HG02571 (cell line): ENCODE measurements around the gene PLEKHA5.
"Not testable (repeated sequence)": the region's sequence is repeated elsewhere in the genome, so short reads cannot be mapped to it uniquely, and the experiment has no call there.

ENCODE experiments used
- ATAC-seq: cut with Tn5 transposase; IDR thresholded peaks from one replicate; pipeline ENCODE4 v1.9.1; 2021; ENCODE audit warnings: mild to moderate bottlenecking, moderate library complexity; ENCODE audit not compliant: unreplicated experiment

The PLEKHA5 gene

DNA sequence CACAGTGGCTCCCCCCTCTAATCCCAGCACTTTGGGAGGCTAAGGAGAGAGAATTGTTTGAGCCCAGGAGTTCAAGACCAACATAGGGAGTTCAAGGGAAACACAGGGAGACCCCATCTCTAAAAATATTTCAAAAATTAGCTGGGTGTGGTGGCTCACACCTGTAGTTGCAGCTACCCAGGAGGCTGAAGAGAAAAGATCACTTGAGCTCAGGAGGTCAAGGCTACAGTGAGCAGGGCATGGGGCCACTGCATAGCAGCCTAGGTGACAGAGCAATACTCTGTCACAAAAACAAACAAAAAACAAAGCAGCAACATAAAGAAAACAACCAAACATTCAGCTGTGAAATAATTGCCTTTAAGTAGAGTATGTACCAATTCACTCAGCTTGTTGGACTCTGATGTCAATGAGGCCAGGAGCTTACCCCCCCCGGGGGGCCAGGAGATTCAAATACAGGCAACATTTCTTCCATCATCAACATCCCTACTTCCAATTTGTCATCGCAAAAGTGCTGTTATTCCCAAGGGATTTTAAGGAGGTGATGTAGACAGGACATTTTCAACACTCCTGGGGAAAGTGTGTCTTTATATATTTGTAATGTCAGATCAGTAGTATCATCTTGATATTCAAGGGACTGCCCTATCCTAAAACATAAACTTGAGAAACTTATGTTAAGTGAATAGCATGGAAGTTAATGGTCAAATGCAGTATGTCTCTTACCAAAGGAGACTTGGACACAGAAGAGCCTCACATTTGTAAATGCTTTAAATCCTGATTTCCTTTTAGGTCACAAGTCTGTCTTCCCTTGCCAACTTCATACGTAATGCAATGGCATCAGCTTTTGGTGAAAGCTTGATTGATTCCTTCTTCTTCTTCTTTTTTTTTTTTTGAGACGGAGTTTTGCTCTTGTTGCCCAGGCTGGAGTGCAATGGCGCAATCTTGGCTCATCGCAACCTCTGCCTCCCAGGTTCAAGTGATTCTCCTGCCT, 269.1 kb downstream of the PLEKHA5 start:
- no peak for ATAC-seq

DNA sequence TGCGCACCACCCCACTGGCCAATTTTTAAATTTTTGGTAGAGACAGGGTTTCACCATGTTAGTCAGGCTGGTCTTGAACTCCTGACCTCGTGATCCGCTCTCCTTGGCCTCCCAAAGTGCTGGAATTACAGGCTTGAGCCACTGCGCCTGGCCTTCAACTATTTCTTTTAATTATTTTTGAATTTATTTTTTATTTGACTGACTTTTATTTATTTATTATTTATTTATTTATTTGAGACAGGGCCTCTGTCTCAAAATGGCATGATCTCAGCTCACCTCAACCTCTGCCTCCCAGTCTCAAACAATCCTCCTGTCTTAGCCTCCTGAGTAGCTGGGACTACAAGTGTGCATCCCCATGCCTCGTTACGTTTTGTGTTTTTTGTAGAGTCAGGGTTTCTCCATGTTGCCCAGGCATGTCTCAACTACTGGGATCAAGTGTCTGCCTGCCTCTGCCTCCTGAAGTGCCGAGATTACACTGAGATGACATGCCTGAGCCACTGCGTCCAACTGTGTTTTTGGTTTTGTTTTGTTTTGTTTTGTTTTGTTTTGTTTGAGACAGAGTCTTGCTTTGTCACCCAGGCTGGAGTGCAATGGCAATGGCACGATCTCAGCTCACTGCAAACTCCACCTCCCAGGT, 271.2 kb downstream of the PLEKHA5 start:
- ATAC-seq, result not testable (repeated sequence)

DNA sequence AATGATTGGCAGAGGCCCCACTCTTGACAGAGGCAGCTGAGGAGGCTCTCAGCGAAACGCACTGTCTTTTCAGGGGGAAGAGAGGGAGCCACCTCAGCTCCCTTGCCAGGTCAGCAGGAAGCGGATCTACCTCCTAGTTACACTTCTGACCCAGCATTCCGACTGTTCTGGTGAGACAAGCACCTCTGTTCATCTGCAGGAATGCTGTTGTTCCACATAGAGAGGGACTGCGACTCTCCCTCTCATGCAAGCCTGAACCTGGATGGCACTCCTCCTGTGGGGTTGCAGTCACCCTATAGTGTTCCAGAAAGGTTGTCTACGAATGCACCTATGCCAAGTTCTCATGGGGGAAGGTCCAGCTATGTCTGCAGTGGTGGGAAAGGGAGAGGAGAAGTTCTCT, 272.7 kb downstream of the PLEKHA5 start:
- no peak for ATAC-seq

DNA sequence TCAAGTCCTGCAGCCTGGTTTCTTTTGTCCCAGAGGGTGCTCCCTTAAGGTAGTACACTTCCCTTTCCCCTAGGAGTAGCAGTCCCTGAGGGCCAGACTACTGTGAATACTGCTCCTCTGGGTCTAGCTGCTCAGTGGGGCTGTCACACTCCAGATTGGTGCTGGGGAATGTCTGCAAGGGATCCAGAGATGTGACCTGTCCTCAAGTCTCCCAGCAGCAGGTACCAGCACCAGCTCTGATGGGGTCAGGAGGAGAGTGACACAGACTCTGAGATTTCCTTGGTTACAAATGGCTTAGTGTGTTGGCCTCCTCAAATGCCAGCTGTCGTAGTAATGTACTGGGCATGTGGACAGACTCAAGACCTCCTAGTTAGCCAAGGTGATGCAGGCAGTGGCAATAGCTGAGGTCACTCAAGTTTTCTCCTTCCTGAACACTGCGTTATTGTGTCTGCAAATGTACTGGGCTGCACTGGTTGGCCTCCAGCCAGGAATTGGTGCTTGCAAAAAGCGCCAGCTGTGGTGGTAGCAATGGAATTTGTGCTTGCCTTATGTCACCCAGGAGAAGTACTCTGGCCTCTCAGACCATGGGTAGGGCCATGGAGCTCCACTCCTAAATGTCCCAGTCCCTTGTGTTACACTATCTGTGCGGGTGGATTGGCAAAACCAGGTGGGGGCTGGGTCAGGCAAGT, 273.4 kb downstream of the PLEKHA5 start:
- no peak for ATAC-seq

DNA sequence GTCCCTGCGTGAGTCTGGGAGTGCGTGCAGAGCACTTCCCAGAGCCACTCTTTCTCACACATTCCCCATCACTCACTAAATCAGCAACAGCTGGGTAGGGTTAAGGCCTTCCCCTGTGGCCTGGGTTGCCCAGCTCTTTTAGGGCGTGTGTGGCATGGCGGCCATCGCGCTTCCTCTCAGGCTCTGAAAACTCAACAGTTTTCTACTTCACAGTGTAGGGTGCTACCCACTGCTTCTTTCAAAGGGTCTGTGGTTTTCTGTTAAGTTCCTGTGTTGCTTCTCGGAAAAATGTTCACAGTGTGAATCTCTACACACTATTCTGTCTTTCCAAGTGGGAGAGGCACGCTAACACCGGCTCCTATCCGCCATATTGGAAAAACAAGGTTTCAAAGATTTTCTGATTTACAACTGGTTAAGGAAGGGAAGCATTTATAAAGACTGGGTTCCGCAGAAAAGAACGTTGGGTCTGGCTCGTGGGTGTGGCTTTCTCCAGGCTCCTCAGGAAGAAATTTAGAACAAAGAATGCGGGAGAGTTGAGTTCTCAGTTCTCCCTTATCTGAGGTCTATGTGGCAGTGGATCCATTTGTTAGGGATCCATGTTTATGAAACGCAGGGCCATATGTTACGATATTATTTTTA, 274.8 kb downstream of the PLEKHA5 start:
- no peak for ATAC-seq

DNA sequence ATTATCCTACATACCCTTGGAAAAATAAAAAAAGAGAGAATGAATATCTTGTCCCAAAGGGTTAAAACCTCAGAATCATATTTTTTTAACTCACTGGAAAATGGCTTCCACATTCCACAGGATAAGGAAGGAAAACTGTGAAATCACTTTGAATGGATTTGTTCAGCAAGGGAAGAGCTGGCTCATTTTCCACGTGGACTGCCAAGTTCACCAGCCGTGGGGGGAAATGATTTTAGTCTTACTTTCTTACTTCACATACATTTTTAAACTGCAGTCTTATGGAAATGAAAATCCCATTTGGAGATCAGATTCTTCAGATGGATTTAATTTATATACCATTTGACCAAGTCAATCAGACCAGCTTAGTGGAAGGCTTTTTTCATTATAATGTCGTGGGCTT, 279.8 kb downstream of the PLEKHA5 start:
- no peak for ATAC-seq

DNA sequence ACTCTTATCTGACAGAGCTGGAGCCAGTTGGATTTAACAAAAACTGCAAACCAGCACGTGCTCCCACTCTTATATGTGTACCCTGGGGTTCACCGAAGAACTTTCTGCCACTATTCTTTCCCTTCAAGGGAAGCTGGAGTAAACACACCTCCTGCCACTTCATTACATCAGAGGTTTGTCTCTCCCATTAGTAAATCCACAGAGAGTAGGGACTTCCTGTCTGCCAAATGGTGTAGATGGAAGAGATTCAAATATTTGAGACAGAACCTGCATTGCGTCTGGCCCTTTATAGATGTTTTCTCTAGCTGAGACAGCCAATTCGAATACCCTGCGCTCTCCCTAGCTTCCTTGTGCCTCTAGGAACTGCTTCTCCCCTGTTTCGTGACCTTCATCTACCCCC, 280.7 kb downstream of the PLEKHA5 start:
- no peak for ATAC-seq

DNA sequence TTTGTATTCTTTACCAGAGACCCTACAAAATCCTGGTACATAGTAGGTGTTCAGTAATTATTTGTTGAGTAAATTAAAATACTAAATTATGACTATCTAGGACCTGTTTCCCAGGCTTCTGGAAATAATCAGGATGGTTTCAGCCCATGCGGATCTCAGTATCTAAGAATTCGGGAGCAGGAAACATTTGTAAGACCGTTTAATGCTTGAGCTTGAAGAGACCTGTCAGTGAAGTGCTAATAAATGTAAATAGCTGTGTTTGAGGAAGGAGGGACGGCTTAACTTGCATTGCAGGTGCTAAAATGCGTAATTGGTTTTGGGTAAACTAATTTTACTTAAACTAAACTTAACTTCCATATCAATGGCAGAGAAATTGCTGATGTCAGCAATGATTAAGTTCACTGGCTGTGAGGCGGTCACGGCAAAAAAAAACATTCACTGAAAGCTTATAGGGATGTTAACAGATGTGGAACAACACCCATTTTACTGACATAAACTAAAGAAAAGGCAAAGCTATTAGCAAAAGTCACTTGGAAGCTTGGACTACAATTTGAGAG, 281.2 kb downstream of the PLEKHA5 start:
- ATAC-seq, result no peak

DNA sequence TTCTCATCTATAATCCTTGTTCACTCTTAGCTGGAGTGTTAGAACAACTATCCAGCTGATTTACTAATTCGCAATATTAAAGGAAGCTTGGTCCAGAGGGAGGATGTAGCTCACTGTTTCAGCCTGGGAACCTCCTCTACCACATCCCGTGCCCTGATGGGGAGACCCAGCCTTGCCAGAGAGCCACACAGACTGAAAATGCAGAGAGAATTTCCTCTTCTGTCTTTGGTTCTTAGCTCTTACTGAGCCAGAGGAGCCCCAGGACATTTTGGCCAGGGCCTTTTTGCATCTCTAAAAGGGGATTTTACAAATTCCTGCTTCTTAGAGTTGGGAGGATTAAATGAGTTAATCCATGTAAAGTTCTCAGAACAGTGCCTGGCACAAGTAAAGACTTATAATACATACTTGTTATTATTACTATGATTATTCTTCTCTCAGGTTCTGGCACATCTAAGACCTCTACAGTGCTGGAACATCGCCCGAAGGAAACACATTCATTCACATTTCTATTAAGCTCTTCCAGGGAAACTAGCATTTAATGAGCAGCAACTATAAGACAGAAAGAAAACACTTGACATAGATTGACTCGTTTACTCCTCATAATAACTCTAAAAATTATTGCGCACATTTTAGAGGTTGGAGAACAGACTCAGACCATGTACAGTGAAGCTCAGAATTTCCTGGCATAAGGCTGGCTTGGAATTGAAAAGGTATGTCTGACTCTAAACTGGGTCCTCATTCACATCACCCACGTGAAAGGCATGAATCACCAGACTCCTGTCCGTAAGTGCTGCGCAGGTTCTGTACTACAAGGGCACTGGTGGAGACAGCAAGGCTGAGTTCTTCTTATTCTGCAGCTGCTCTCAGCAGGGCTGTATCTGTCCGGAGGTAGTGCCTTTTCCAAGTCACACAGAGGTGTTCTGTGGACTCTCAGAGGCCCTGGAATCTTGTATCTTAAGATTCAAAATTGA, 282.0 kb downstream of the PLEKHA5 start:
- ATAC-seq, result no peak

DNA sequence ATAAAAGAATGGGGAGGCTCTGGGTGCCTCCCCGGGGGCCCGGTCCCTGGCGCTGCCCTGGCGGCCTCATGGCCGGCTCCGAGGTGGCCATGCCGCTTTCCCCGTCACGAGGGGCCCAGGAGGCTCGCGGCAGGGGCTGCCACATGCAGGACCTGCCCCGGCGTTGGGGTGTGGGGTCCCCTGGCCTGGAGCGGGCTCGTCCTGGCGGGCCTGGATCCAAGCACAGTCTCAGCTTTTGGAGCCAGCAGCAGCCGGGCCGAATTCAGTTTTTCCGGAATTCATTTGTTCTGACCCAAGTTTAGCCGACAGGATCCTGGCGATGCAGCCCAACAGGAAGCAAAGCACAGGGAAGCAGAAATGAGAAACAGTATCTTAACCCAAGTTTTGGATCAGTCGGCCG, 283.3 kb downstream of the PLEKHA5 start:
- no peak for ATAC-seq

DNA sequence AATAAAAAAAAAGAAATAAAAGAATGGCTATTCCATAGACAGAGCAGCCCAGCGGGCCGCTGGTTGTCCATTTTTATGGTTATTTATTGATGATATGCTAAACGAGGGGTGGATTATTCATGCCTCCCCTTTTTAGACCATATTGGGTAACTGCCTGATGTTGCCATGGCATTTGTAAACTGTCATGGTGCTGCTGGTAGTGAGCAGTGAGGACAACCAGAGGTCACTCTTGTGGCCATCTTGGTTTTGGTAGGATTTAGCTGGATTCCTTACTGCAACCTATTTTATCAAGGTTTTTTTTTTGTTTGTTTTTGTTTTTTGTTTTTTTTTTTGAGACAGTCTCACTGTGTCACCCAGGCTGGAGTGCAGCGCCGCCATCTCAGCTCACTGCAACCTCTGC, 284.0 kb downstream of the PLEKHA5 start:
- not testable (repeated sequence) for ATAC-seq

DNA sequence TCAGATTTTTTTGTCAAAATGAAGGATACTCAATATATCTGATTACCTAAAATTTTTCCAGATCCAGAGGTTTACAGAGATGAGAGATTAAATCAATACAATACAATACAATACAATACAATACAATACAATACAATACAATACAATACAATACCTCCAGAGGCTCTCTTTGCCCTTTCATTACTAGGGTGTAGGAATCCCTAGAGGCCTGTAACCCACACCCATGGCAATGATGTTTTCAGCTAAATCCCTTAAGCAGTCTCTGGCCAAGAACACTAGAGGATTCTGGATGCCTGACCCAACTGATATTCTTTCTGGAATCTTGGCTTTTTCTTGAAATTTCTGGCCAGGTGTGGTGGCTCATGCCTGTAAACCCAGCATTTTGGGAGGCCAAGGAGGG, 286.0 kb downstream of the PLEKHA5 start:
- ATAC-seq, result no peak

DNA sequence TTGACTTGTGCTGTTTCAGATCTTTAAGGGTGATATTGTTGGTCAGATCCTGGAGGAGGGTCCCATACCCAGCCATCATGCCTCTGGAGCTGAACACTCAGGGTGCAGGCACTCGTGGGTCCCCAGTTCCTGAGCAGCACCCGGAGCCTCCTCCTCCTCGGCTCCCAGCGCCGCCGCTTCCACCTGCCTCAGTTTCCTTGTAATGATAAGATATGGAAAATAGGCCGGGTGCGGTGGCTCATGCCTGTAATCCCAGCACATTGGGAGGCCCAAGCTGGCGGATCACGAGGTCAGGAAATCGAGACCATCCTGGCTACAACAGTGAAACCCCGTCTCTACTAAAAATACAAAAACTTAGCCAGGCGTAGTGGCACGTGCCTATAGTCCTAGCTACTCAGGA, 289.6 kb downstream of the PLEKHA5 start:
- no peak for ATAC-seq

DNA sequence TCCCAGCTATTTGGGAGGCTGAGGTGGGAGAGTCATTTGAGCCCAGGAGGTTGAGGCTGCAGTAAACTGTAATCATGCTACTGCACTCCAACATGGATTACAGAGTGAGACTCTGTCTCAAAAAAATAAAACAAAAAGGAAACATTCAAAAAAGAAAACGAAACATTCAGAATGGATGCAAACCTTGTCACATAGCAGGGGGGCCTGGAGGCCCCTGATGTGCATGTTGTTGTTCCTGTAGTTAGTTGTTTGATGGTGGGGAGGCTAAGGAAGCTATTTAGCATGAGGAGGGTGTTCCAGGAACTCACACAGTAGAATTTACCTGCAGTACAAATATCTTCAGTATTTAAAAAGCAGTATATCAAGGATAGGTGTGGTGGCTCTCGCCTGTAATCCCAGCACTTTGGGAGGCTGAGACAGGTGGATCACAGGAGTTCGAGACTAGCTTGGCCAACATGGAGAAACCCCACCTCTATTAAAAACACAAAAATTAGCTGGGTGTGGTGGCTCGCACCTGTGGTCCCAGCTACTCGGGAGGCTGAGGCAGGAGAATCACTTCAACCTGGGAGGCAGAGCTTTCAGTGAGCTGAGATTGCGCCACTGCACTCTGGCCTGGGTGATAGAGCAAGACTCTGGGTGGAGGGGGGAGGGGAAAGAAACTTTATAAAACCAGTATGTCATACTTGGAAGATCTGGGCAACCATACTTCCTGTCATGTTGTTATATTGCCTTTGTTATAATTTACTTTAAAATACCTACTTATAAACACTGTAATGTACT, 292.2 kb downstream of the PLEKHA5 start:
- ATAC-seq, result no peak

DNA sequence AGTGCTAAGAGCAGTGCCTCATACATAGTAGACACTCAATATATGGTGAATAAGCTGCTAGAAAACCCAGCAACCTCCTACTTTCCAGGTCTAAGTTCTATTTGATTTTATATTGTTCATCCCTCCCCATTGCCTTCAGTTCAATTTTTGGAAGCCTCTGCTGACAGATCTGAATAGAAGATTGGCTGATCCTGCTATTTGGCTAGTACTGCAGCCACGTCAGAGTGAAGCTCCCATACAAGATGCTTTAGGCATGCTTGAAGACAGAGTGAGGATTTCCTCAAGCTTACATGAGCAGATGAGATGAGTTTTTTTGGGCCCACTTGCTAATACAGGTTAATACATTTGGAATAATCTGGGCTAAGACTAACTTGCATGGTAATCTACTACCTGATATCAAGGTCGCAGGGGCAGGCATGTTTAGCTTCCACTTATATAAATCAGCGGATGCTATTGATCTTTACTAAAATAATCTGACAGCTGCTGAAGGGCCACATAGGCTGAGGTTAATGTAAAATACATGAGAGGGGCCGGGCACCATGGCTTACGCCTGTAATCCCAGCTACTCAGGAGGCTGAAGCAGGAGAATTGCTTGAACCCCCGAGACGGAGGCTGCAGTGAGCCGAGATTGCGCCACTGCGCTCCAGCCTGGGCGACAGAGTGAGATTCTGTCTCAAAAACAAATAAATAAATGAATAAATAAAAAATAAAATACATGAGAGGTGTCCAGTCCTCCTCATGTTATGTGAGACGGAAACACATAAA, 293.8 kb downstream of the PLEKHA5 start:
- ATAC-seq, result no peak
